Loucy (cell line): ENCODE data around the gene GUCA2A.

Experiments used
- H2AFZ ChIP-seq: fragments of 200-600 bp; sonication (generic); 2 replicates; pipeline ENCODE4 v1.6.0; 2016; ENCODE audit warnings: antibody characterized with exemption, mild to moderate bottlenecking, low read length, moderate library complexity
- H3F3A ChIP-seq: fragments of 200-600 bp; 2 replicates; pipeline ENCODE4 v1.6.0; 2016; ENCODE audit warnings: antibody characterized with exemption, low read depth, mild to moderate bottlenecking
- H3K27me3 ChIP-seq: fragments of 200-600 bp; sonication (generic); 2 replicates; pipeline ENCODE4 v1.6.1; 2014; ENCODE audit warnings: low read length, mild to moderate bottlenecking; ENCODE audit not compliant: insufficient read depth, poor library complexity, severe bottlenecking
- H3K36me3 ChIP-seq: fragments of 200-600 bp; sonication (generic); 2 replicates; pipeline ENCODE4 v1.6.1; 2016; ENCODE audit warnings: low read length; ENCODE audit not compliant: insufficient read depth
- H3K4me1 ChIP-seq: fragments of 200-600 bp; sonication (generic); 2 replicates; pipeline ENCODE4 v1.5.1; 2014; ENCODE audit warnings: low read length, mild to moderate bottlenecking; ENCODE audit not compliant: insufficient read depth, poor library complexity, severe bottlenecking
- H3K4me2 ChIP-seq: fragments of 200-600 bp; sonication (generic); 2 replicates; pipeline ENCODE4 v1.6.0; 2014; ENCODE audit warnings: antibody characterized with exemption, low read length, low read depth, mild to moderate bottlenecking; ENCODE audit not compliant: poor library complexity, severe bottlenecking
- H3K4me3 ChIP-seq: fragments of 200-600 bp; sonication (generic); 2 replicates; pipeline ENCODE4 v1.5.1; 2014; ENCODE audit warnings: low read length, mild to moderate bottlenecking, mixed read lengths; ENCODE audit not compliant: poor library complexity, severe bottlenecking
- H3K79me2 ChIP-seq: fragments of 200-600 bp; sonication (generic); 2 replicates; pipeline ENCODE4 v1.6.1; 2014; ENCODE audit warnings: low read length; ENCODE audit not compliant: insufficient read depth
- H3K9ac ChIP-seq: fragments of 200-600 bp; sonication (generic); 2 replicates; pipeline ENCODE4 v1.6.0; 2014; ENCODE audit warnings: mild to moderate bottlenecking, low read depth, low read length, moderate library complexity; ENCODE audit not compliant: poor library complexity, severe bottlenecking
- H3K9me2 ChIP-seq: fragments of 200-600 bp; sonication (generic); replicated peaks from 2 replicates; pipeline ENCODE4 v1.6.1; 2016; ENCODE audit warnings: low read depth, low read length, mixed read lengths
- H3K9me3 ChIP-seq: fragments of 200-600 bp; sonication (generic); 2 replicates; pipeline ENCODE4 v1.6.1; 2014; ENCODE audit warnings: mild to moderate bottlenecking, antibody characterized with exemption, low read length, low read depth; ENCODE audit not compliant: insufficient read depth
- H4K20me1 ChIP-seq: fragments of 200-600 bp; sonication (generic); 2 replicates; pipeline ENCODE4 v1.6.0; 2014; ENCODE audit warnings: antibody characterized with exemption, low read length, mild to moderate bottlenecking; ENCODE audit not compliant: insufficient read depth, poor library complexity, severe bottlenecking
- EZH2phosphoT487 ChIP-seq: fragments of 200-600 bp; IDR thresholded peaks from 2 replicates; pipeline ENCODE4 v1.6.1; 2018; ENCODE audit warnings: antibody characterized with exemption, mild to moderate bottlenecking, moderate library complexity, borderline replicate concordance
- TF ChIP-seq, protein P1 (sequence below): fragments of 200-600 bp; sonication (generic); conservative IDR thresholded peaks from 2 replicates; pipeline ENCODE4 v1.5.1; 2014; ENCODE audit warnings: mild to moderate bottlenecking, antibody characterized with exemption, low read length

The GUCA2A gene, protein sequence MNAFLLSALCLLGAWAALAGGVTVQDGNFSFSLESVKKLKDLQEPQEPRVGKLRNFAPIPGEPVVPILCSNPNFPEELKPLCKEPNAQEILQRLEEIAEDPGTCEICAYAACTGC

DNA sequence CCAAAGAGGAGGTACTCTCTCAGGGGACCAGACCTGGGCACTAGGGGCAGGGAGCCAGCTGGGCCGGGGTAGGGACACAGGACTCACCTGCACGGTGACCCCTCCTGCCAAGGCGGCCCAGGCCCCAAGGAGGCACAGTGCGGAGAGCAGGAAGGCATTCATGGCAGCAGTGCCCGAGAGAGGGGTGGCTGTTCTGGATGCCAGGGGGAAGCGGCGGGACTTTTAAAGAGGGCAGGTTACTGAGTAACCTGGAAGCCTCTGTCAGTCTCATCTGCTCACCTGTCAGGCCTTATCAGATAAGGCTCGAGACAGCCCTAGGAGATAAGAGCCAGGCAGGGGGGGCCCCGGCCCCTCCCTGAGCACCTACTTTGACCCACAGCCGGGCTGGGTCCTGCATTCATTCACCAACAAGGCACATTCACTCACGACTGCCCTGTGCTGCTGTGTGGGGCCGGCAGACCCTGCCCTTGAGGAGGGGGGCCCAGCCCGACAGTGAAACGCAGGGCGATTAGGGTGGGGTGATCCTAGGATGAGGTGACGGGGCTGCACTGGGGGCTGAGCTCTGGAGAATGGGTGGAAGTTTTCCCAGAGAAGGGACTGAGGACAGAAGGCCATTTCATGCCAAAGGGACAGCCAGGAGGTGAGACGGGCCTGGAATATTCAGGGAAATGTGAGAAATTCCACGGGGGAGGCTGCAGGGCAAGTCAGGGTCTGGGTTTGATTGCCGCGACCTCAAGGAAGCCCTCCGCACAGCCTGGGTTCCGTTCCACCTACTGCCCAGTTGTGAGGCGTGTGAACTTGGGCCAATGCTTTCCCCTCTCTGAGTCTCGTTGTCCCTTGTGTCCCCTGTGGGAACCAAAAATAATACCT, at the start of gene GUCA2A:
TSS of gene GUCA2A (minus strand) at position 195 of the 870 bp plus-strand sequence. CDS start at position 162, 33 bp downstream.
- H3K4me1 ChIP-seq: peaks cover 10% of the 10 kb centered on the region
- H2AFZ ChIP-seq: no peak within 1 kb of the TSS
- no peak within 1 kb of the TSS for H3K4me2 ChIP-seq

DNA sequence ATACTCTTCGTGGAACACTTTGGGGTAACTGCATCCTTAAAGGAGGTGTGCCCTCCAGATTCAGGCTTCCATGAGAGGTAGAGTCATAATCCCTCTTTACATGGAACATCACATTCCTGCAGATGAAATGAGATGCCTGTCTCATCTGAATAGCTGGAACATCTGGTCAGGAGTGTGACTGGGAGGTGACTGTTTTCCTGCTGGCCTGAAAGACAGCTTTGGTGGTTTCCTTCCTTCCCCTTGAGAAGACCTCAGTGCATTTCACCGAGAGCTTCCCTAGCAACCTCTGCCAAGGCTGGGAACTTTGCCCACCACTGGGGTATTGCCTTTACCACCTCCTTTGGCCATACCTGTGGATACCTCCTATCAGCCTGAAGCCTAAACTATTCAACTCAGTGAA, 46.7 kb upstream of the GUCA2A start:
- H3K4me2 ChIP-seq: no peak overlapping the region
- peaks cover 27% of the 10 kb centered on the region; the same call in 1 of the 2 replicates for H3K36me3 ChIP-seq
- H3K4me1 ChIP-seq: peaks cover 14% of the 10 kb centered on the region
- TF ChIP-seq EZH2phosphoT487: no peak
- TF ChIP-seq, protein P1, sequence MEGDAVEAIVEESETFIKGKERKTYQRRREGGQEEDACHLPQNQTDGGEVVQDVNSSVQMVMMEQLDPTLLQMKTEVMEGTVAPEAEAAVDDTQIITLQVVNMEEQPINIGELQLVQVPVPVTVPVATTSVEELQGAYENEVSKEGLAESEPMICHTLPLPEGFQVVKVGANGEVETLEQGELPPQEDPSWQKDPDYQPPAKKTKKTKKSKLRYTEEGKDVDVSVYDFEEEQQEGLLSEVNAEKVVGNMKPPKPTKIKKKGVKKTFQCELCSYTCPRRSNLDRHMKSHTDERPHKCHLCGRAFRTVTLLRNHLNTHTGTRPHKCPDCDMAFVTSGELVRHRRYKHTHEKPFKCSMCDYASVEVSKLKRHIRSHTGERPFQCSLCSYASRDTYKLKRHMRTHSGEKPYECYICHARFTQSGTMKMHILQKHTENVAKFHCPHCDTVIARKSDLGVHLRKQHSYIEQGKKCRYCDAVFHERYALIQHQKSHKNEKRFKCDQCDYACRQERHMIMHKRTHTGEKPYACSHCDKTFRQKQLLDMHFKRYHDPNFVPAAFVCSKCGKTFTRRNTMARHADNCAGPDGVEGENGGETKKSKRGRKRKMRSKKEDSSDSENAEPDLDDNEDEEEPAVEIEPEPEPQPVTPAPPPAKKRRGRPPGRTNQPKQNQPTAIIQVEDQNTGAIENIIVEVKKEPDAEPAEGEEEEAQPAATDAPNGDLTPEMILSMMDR: no peak
- peaks cover 75% of the 10 kb centered on the region for H3K79me2 ChIP-seq
- no peak overlapping the region for H3K9ac ChIP-seq
- no peak overlapping the region for H2AFZ ChIP-seq
- H3K9me3 ChIP-seq: peaks cover 4% of the 10 kb centered on the region; the same call in 1 of the 2 replicates
- no peaks in the 10 kb centered on the region for H3K27me3 ChIP-seq
- no peaks in the 10 kb centered on the region for H3K9me2 ChIP-seq
- H3F3A ChIP-seq: no peaks in the 10 kb centered on the region
- H3K4me3 ChIP-seq: no peak overlapping the region
- H4K20me1 ChIP-seq: peaks cover 15% of the 10 kb centered on the region

More for the DNA sequence above, at the start of gene GUCA2A:
- TF ChIP-seq, protein P1: no peak
- no peak for TF ChIP-seq EZH2phosphoT487
- no peaks in the 10 kb centered on the region for H3F3A ChIP-seq
- no peaks in the 10 kb centered on the region for H4K20me1 ChIP-seq
- H3K36me3 ChIP-seq: no peaks in the 10 kb centered on the region
- no peak within 1 kb of the TSS for H3K4me3 ChIP-seq
- H3K9ac ChIP-seq: no peak within 1 kb of the TSS
- H3K27me3 ChIP-seq: no peaks in the 10 kb centered on the region
- 0 out of 2 replicates have a peak, but pooled peaks cover 6% of the 10 kb centered on the region for H3K9me3 ChIP-seq
- no peaks in the 10 kb centered on the region for H3K9me2 ChIP-seq
- no peaks in the 10 kb centered on the region for H3K79me2 ChIP-seq

DNA sequence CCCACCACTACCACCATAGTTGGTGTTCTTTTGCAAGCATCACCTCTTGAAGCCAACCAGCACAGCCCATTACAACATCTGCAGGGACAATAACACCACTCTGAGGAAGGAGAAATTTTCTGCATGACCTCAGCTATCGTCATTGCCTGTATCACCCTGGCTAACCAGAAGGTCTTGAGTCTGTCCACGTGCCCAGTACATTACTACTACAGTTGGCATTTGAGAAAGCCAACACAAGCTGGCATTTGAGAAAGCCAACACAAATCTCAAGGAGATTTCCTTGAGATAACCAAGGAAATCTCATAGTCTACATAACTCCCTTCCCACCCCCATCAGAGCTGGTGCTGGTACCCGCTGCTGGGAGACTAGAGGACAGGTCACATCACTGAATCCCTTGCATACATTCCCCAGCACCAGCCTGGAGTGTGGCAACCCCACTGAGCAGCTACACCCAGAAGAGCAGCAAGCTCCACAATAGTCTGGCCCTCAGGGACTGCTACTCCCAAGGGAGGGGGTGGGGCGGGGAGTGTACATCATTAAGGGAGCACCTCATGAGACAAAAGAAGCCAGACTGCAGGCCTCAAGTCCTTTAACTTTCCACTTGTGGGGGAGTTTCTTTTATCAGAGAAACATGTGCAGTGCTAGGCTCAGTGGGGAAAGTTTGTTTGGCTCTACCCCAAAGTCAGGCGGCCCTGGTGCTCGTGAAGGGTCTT, 46.0 kb upstream of the GUCA2A start:
- H3K4me2 ChIP-seq: no peak overlapping the region
- H3K79me2 ChIP-seq: peaks cover 80% of the 10 kb centered on the region
- H3K4me1 ChIP-seq: peaks cover 14% of the 10 kb centered on the region
- no peaks in the 10 kb centered on the region for H3F3A ChIP-seq
- H3K36me3 ChIP-seq: peaks cover 29% of the 10 kb centered on the region; the same call in 1 of the 2 replicates
- no peak overlapping the region for H2AFZ ChIP-seq
- no peak overlapping the region for H3K4me3 ChIP-seq
- H3K9me2 ChIP-seq: no peaks in the 10 kb centered on the region
- H3K9me3 ChIP-seq: peaks cover 4% of the 10 kb centered on the region; the same call in 1 of the 2 replicates
- peaks cover 15% of the 10 kb centered on the region for H4K20me1 ChIP-seq
- H3K9ac ChIP-seq: no peak overlapping the region
- TF ChIP-seq, protein P1: no peak
- no peak for TF ChIP-seq EZH2phosphoT487
- H3K27me3 ChIP-seq: no peaks in the 10 kb centered on the region
